Activated CD4-positive, alpha-beta T cell treated with anti-CD3 and anti-CD28 coated beads, Interleukin-2, amount 50 U/mL, for 24 hours (primary cell): ENCODE measurements around the gene TCEAL6.
A peak's percentile ranks its signal among the peaks of the same experiment; 100 is the strongest.
"Not testable (repeated sequence)": the region's sequence is repeated elsewhere in the genome, so short reads cannot be mapped to it uniquely, and the experiment has no call there.

Source experiments
- DNase-seq, 2 donors: peaks; one replicate each; pipeline ENCODE4 v3.0.0-alpha.2; 2020; ENCODE audit warnings: low read depth in 1 of 2, low spot score in 1 of 2

TCEAL6 gene

DNA sequence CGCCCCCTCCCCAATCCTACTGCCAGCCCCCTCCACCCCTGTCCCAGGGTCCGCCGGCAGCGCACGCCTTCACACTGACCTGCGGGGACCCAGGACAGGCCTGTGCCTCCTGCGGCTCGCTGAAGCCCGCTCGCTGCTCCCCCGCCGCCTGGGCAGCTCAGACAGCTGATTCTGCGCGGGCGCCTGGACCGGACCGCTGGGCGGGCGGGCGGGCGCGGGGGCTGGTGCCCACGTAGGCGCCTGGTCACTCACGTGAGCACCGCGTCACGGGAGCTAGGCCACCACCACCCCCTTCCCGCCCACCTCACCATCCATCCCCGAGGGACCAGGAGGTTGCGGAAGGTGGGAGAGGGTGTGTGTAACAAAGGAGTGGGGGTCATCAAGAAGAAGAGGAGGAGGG, at the start of gene TCEAL6:
TCEAL6 (minus strand) TSS at position 208 of the 400 bp plus-strand sequence.
- not testable (repeated sequence) for DNase-seq

DNA sequence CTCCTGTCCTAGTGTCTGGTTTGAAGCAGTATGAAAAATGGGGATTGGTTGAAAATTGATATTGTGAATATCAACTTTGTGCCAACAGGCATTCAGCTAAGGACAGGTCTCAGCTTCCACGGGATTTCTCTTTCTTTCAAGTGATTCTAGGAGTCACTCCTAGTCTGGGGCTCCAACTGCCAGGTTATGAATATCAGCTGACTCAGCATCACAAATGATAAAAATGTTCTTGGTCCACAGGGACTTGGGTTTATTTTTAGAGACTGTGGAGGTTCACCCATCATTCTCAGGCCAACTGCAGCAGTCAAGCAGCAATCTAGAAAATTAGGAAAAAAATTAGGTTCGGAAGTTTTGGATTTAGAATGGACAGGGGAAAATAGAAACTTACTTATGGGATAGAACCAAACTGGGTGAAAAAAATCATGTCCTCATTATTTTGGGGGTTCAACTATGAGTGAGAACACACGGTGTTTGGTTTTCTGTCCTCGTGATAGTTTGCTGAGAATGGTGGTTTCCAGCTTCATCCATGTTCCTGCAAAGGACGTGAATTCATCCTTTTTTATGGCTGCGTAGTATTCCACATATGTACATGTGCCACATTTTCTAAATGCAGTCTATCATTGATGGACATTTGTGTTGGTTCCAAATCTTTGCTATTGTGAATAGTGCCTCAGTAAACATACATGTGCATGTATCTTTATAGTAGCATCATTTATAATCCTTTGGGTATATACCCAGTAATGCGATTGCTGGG, 43.9 kb upstream of the TCEAL6 start:
- no peak for DNase-seq

DNA sequence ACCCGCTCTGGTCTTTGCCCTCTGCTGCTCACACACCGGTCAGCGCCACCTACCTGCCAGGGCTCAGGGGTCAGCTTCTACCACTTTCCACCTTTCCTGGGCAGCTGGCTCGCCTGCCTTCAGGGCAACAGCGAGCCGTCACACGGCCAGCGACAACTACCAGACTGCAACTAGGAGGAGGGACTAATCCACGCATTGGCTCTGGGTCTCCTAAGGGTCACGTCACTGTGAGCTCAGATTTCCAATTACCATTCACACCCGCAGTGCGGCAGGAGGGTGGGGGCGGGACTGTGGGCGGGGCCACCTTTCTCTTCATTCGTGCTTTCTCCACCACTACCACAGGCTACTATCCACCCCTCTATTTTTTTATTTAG, 13.5 kb upstream of the TCEAL6 start, which contains the start of gene BEX5:
BEX5 (minus strand) TSS at position 172 of the 374 bp plus-strand sequence. CDS start 1,712 bp downstream, outside the sequence.
- peak; percentile 9 to 32 for DNase-seq

DNA sequence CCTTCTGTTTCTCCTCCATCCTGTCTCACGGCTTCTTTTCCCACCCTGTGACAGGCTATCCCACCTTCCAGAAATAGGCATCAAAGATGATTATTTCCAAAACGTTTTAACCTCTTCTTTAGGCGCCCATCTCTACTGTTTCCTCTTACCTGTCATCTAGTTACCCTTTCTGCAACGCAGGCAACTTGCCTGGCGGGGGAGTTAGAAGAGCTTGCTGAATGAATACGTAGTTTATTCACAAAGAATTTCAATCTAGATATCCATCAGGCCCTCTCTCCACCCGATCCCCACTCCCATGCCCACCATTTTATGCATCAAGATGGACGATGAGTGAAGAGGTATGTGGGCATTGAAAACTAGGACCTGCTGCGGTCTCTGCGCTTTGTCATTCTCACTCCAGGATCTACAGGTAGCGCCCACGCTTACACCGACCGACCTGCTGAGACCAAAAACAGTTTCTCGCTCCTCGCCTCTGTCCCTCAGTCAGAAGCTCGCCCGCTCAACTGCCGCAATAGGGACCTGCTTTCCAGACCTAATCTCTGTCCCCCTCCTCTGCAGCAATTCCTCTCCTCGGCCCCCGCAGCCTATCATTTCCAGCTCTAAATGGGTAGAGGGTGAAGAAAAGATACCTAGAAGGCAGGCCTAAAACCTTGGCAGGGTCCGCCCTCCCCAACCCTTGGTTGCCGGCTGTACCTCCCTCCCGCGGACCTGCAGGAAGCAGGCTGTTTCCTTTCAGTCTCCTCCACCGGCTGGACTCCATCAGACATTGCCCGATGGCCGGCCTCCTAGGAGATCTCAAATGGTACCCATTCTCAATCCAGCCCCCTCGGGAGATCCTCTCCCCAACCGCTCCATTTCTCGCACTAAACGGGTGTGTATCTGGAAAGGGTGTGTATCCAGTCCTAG, 12.9 kb upstream of the TCEAL6 start:
- no peak for DNase-seq

DNA sequence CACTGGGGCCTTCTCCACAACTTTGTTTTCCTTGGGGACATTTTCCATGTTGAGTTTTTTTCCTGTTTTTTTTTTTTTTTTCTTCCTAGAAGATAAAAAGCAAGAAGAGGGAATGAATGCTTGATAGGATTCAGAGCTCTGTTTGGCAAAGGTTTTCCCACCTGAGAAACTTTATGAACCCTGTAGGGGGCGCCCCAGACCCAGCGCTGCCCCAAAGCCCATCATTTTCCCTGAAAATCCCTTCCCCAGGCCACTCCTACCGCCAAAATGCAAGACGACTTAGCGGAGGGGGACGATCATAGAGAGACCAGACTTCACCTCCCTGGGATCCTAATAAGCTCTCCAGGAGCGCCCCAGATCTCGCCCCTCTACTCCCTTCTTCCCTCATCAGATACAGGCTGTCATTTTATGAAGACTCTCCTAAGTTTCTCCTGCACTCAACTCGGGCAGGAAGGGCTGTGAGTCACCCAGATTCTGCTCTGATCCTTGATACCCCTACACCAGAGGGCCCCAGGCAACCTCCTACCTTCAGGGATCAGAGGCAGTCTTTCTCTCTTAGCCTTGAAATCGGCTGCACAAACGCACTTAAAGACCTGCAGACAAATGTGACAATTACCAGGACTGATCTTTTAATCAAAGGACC, 12.1 kb upstream of the TCEAL6 start:
- no peak for DNase-seq

DNA sequence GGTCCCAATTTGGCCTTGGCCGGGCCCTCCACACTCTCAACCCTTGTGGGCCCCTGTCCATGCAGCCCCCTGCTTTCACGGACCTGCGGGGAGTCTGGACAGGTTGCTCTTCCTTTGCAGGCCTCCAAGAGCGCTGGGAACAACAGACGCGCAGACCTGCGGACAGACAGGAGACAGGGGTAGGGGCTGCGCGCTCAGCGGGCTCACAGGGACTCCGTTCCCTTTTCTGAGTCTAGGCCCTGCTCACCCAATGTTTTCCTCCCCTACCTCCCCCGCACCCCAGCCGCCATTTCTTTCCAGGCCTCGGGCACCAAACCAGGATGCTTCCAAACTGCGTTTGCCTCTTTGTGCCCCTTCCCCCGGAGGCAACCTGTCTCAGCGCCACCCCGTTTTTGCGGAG, 650 bp downstream of the TCEAL6 start:
- not testable (repeated sequence) for DNase-seq

DNA sequence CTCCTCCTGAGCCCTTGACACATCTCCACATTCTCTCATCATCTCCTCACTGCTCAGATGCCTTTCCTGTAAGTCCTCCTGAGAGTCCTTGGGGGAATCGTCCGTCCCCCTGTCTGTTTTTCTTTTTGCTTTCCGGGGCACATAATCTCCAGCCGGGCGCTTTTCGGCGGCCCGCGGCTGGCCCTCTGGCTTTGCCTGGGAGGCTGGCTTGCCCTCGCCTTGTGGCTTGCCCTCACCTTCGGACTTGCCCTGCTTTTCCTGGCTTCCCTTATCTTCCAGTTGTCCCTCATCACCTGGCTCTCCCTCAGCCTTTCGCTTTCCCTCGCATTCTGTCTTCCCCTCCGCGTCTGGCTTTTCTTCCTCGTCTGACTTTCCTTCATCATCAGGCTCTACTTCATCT, 1.4 kb downstream of the TCEAL6 start:
- DNase-seq = not testable (repeated sequence)

DNA sequence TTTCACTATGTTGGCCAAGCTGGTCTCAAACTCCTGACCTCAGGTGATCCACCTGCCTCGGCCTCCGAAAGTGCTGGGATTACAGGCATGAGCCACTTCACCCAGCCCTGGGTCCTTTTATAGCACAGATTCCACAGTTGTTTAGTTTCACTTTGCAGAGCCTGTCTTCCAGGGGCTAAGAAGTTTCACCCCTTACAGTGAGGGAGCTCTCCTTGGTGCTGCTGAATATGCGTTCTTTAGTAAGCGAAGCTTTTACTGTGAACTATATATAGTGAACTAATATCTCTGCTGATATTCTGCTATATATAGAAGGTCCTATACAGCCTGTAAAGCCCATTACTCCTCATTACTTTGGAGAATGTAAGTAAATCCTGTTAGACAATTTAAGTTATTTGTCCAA, 4.2 kb downstream of the TCEAL6 start:
- no peak for DNase-seq

DNA sequence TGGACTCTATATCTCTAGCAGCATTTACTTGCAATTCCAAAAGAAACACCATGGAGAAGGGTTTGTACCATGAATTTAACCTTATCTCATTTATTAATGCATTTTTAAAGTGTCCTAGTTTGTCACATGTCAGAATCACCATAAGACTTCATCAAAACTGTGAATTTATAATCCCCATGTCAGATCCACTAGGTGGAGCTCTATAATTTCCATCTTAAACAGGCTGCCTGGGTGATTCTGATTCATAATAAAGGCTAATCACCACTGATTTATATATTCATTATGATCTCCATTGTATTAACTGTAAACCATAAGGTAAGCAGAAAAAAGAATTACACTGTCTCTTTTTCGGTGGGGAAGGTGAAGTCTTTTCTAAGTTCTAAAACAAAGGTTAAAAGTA, 12.8 kb downstream of the TCEAL6 start:
- DNase-seq = no peak

DNA sequence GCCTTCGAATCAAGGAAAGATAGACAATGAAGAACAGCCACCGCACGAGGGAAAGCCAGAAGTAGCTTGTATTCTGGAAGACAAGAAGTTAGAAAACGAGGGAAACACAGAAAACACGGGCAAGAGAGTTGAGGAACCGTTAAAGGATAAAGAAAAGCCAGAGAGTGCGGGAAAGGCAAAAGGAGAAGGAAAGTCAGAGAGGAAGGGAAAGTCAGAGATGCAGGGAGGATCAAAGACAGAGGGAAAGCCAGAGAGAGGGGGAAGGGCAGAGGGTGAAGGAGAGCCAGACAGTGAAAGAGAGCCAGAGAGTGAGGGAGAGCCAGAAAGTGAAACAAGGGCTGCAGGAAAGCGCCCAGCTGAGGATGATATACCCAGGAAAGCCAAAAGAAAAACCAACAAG, 15.4 kb downstream of the TCEAL6 start:
- DNase-seq = no peak

DNA sequence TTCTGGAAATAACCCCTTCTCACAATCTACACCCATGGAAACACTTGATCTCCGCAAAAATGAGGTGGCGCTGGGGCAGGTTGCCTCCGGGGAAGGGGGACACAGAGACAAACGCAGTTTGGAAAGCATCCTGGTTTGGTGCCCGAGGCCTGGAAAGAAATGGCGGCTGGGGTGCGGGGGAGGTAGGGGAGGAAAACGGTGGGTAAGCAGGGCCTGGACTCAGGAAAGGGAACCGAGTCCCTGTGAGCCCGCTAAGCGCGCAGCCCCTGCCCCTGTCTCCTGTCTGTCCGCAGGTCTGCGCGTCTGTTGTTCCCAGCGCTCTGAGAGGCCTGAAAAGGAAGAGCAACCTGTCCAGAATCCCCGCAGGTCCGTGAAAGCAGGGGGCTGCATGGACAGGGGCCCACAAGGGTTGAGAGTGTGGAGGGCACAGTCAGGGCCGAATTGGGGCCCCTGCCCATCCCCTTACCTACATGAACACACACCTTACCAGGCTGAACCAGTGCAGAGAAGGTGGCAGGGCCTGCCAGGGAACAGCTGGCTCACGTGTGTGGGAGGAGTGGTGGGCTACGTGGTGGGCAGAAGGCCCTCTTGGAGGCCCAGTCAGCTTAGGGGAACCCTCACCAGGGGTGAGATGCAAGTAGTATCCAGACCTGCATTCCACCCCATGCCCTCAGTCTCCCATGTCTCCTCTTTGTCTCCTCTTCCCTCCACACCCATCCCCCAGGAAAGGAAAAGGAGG, 16.0 kb downstream of the TCEAL6 start:
- DNase-seq = not testable (repeated sequence)

DNA sequence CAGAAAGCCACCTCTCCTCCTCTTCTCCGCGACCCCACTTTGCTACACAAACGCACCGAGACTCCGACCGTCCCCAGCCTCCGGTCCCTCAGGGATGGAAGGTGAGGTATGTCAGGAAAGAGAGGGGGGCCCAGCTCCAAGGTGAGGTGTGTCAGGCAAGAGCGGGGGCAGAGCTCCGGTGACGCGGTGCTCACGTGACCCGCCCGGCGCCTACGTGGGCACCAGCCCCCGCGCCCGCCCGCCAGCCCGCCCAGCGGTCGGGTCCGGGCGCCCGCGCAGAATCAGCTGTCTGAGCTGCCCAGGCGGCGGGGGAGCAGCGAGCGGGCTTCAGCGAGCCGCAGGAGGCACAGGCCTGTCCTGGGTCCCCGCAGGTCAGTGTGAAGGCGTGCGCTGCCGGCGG, 16.8 kb downstream of the TCEAL6 start, which contains the start of gene TCEAL2:
TCEAL2 (plus strand) TSS at position 244 of the 400 bp plus-strand sequence. CDS start 1,152 bp downstream, outside the sequence.
- DNase-seq = not testable (repeated sequence)

DNA sequence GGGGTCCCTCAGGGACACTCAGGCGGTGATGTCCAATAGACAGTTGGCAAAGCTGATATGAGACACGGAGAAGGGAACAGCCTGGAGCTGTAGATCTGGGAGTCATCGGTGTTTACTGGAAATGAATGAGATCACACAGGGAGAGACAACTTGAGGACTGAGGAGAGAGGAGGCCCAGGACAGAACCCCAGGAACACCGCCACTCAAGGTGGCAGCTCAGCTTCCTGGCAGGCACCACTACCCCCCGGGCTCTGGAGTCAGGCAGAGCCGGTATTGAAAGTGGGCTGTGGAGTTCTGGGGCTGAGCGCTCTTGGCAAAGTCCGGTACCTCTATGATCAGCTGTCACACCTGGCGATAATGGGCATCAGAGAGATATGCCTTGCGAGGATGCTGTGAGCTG, 17.3 kb downstream of the TCEAL6 start:
- not testable (repeated sequence) for DNase-seq

DNA sequence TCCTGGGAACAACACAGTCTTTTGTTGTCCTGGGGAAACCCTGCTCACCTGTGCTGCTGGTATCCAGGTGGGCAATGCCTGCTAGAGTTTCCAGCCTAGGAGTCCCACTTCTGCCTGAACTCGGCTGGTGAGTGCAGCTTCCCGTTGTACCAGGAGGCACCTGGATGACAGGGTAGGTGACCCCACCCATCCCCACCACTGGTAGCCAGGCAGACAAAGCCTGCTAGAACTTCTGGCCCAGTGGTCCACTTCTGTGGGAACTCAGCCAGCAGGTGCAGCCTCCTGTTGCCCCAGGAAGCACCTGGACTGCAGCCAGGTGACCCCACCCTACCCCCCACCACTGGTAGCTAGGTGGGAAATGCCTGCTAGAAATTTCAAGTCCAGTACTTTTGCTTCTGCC, 26.5 kb downstream of the TCEAL6 start:
- no peak for DNase-seq

DNA sequence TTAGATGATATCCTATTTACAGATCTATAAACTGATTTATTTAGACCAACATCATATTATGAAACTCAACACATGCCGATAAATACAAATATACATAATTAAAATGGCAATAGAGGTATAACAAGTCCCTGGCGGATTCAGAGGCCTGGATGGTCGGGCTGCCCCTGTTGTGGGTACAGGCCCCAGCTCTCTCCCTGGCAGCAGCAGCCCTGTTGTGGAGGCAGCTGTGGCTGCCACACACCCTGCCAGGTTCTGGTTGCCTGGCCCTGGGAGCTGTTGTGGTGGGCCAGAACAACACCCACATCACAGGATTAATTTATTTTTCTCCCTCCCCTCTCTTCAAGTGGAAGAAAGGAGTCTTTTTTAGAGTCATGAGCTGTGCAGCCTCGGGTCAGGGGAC, 28.9 kb downstream of the TCEAL6 start:
- no peak for DNase-seq
